PC-3 (cell line): Measurements from ENCODE around the gene CAP2. TPM values are rescaled to one million over a fixed set of nuclear protein-coding genes. Genes with fewer than 3 reads are reported as not detected.
"Not testable (repeated sequence)": the region's sequence is repeated elsewhere in the genome, so short reads cannot be mapped to it uniquely, and the experiment has no call there.

Source experiments
- ATAC-seq: fragments of 200-7000 bp; cut with Tn5 transposase; 2 replicates; pipeline ENCODE4 v1.9.1; 2020; ENCODE audit warnings: mild to moderate bottlenecking, moderate library complexity
- BruUV-seq: library from RNA; stranded (reverse); fragments of 400-500 nt; replicated peaks from 2 replicates; lab custom pipeline; 2021; lab: Mats Ljungman, UMichigan
- CTCF ChIA-PET: fragments of 300-600 bp; sonication (Branson Sonifier 250); formaldehyde crosslinking; loops from one replicate; lab custom pipeline; 2022; ENCODE audit warnings: antibody characterized with exemption; lab: Charles Lee
- POLR2A ChIA-PET: fragments of 300-600 bp; sonication (Branson Sonifier 250); formaldehyde crosslinking; loops from one replicate; lab custom pipeline; 2022; ENCODE audit warnings: antibody characterized with exemption; ENCODE audit not compliant: unreplicated experiment; lab: Charles Lee
- DNase-seq: peaks from one replicate; pipeline ENCODE4 v3.0.0-alpha.2; 2015
- H2AFZ ChIP-seq: fragments of 300-600 bp; sonication (generic); 2 replicates; pipeline ENCODE4 v1.6.0; 2016; ENCODE audit warnings: antibody characterized with exemption, low read length
- H3F3A ChIP-seq: fragments of 300-600 bp; sonication (generic); one replicate; pipeline ENCODE4 v1.6.0; 2017; ENCODE audit warnings: antibody characterized with exemption, low read length, control low read depth, mild to moderate bottlenecking; ENCODE audit not compliant: unreplicated experiment
- H3K27ac ChIP-seq: fragments of 300-600 bp; sonication (generic); 2 replicates; pipeline ENCODE4 v1.5.1; 2016; ENCODE audit warnings: mild to moderate bottlenecking, low read length
- H3K27me3 ChIP-seq: fragments of 300-600 bp; sonication (generic); 2 replicates; pipeline ENCODE4 v1.6.1; 2016; ENCODE audit warnings: low read length, mixed read lengths
- H3K36me3 ChIP-seq: fragments of 300-600 bp; sonication (generic); 2 replicates; pipeline ENCODE4 v1.6.1; 2016; ENCODE audit warnings: low read depth, mixed run types, low read length, mixed read lengths
- H3K4me1 ChIP-seq: fragments of 300-600 bp; sonication (generic); 2 replicates; pipeline ENCODE4 v1.5.1; 2016; ENCODE audit warnings: low read length; ENCODE audit not compliant: insufficient read depth
- H3K4me2 ChIP-seq: fragments of 300-600 bp; sonication (generic); 2 replicates; pipeline ENCODE4 v1.6.0; 2016; ENCODE audit warnings: low read length
- H3K4me3 ChIP-seq: fragments of 300-600 bp; sonication (generic); 2 replicates; pipeline ENCODE4 v1.5.1; 2016; ENCODE audit warnings: mild to moderate bottlenecking, low read length, mixed read lengths
- H3K79me2 ChIP-seq: fragments of 300-600 bp; sonication (generic); 2 replicates; pipeline ENCODE4 v1.6.1; 2017; ENCODE audit warnings: low read length, mixed read lengths
- H3K9ac ChIP-seq: fragments of 300-600 bp; sonication (generic); 2 replicates; pipeline ENCODE4 v1.6.0; 2016; ENCODE audit warnings: mild to moderate bottlenecking, low read length
- H3K9me2 ChIP-seq: fragments of 300-600 bp; sonication (generic); replicated peaks from 2 replicates; pipeline ENCODE4 v1.6.1; 2016; ENCODE audit warnings: mixed run types, low read length, mixed read lengths
- H3K9me3 ChIP-seq: fragments of 300-600 bp; sonication (generic); 2 replicates; pipeline ENCODE4 v1.6.1; 2016; ENCODE audit warnings: low read length, mixed read lengths
- H4K20me1 ChIP-seq: fragments of 300-600 bp; sonication (generic); 2 replicates; pipeline ENCODE4 v1.6.1; 2016; ENCODE audit warnings: low read length, mixed read lengths
- CTCF ChIP-seq: fragments of 300-600 bp; sonication (generic); conservative IDR thresholded peaks from 2 replicates; pipeline ENCODE4 v1.5.1; 2017; ENCODE audit warnings: antibody characterized with exemption, low read depth, mild to moderate bottlenecking, low read length
- EZH2 ChIP-seq: fragments of 300-600 bp; sonication (generic); IDR thresholded peaks from one replicate; pipeline ENCODE4 v1.6.1; 2017; ENCODE audit warnings: antibody characterized with exemption, mild to moderate bottlenecking, low read length; ENCODE audit not compliant: unreplicated experiment
- EZH2phosphoT487 ChIP-seq: fragments of 300-600 bp; sonication (generic); IDR thresholded peaks from 2 replicates; pipeline ENCODE4 v1.6.1; 2018; ENCODE audit warnings: mild to moderate bottlenecking, antibody characterized with exemption, low read length, borderline replicate concordance
- intact Hi-C: fragments of 100-400 bp; cut with micrococcal nuclease; formaldehyde crosslinking; loops from 2 replicates; pipeline ENCODE4 v1.9.0; 2023
- total RNA-seq: library from RNA; depleted of rRNA; stranded (reverse); fragments of >200 nt; gene quantifications from 2 replicates; pipeline ENCODE4 v1.2.3, GENCODE V29; 2014

CAP2 gene
- total RNA-seq, 1 experiment from 2014 or later: 8.2 TPM

GRCh38 chr6:17423026-17423425, 29.6 kb downstream of the CAP2 start:
- BruUV-seq: no TSS peak
- POLR2A ChIA-PET: no interaction called here

GRCh38 chr6:17427062-17427461, 33.7 kb downstream of the CAP2 start:
- Histone ChIP-seq H3K4me3 (no peak overlapping the region), H3K27ac (no peak overlapping the region), H3K4me2 (no peak overlapping the region), H3K9ac (no peak overlapping the region), H3K27me3 (no peaks in the 10 kb centered on the region), H3K9me3 (no peaks in the 10 kb centered on the region), H3F3A (no peaks in the 10 kb centered on the region), H4K20me1 (no peaks in the 10 kb centered on the region), H3K9me2 (no peaks in the 10 kb centered on the region), H3K4me1 (no peaks in the 10 kb centered on the region), H2AFZ (no peak overlapping the region), H3K79me2 (no peaks in the 10 kb centered on the region), H3K36me3 (peaks cover 29% of the 10 kb centered on the region)
- CTCF ChIA-PET: no interaction called here
- ATAC-seq: no peak
- BruUV-seq: no TSS peak
- POLR2A ChIA-PET: no interaction called here
- no peak for DNase-seq
- intact Hi-C loops: no loop called here
- no peak for TF ChIP-seq EZH2
- TF ChIP-seq EZH2phosphoT487: no peak
- TF ChIP-seq CTCF: no peak

More at GRCh38 chr6:17423026-17423425, 29.6 kb downstream of the CAP2 start:
- Histone ChIP-seq H3K4me1 (peaks cover 15% of the 10 kb centered on the region), H3K27ac (no peak overlapping the region), H3K27me3 (no peaks in the 10 kb centered on the region), H3K4me3 (no peak overlapping the region), H3K79me2 (peaks cover 32% of the 10 kb centered on the region), H3K9me2 (no peaks in the 10 kb centered on the region), H3K9me3 (no peaks in the 10 kb centered on the region), H3K36me3 (peaks cover 24% of the 10 kb centered on the region), H3F3A (no peaks in the 10 kb centered on the region), H2AFZ (no peak overlapping the region), H4K20me1 (no peaks in the 10 kb centered on the region), H3K9ac (no peak overlapping the region), H3K4me2 (no peak overlapping the region)
- no peak for ATAC-seq
- no peak for TF ChIP-seq EZH2phosphoT487
- TF ChIP-seq CTCF: no peak
- TF ChIP-seq EZH2: no peak
- CTCF ChIA-PET: no interaction called here
- intact Hi-C loops: no loop called here
- no peak for DNase-seq

- Histone ChIP-seq H3K4me3 (no peak overlapping the region), H3K36me3 (peaks cover 29% of the 10 kb centered on the region), H2AFZ (no peak overlapping the region), H3K9ac (no peak overlapping the region), H3K79me2 (no peaks in the 10 kb centered on the region), H3K9me2 (no peaks in the 10 kb centered on the region), H3K9me3 (no peaks in the 10 kb centered on the region), H3F3A (no peaks in the 10 kb centered on the region), H3K27me3 (no peaks in the 10 kb centered on the region), H3K4me1 (no peaks in the 10 kb centered on the region), H3K27ac (no peak overlapping the region), H3K4me2 (no peak overlapping the region), H4K20me1 (no peaks in the 10 kb centered on the region)
- DNase-seq (no peak), ATAC-seq (no peak)
- BruUV-seq: no TSS peak
- CTCF ChIA-PET: no interaction called here
- TF ChIP-seq CTCF: no peak
- no peak for TF ChIP-seq EZH2phosphoT487
- no peak for TF ChIP-seq EZH2
- intact Hi-C loops: no loop called here
- POLR2A ChIA-PET: no interaction called here
These were observed 34.2 kb downstream of the CAP2 start for GRCh38 chr6:17427617-17428016.

GRCh38 chr6:17428595-17429120, 35.3 kb downstream of the CAP2 start:
- H3K27ac ChIP-seq, BruUV-seq, H4K20me1 ChIP-seq, CTCF ChIA-PET, H3K9ac ChIP-seq, H3K9me2 ChIP-seq, H2AFZ ChIP-seq, POLR2A ChIA-PET, H3K4me2 ChIP-seq, ATAC-seq, H3K9me3 ChIP-seq, H3K79me2 ChIP-seq, H3K27me3 ChIP-seq, H3K4me1 ChIP-seq, intact Hi-C loops, H3K4me3 ChIP-seq, H3F3A ChIP-seq, DNase-seq: not testable (repeated sequence)
- H3K36me3 ChIP-seq: peaks cover 23% of the 10 kb centered on the region
